Measurements from ENCODE around the gene OGDHL.

OGDHL gene

DNA sequence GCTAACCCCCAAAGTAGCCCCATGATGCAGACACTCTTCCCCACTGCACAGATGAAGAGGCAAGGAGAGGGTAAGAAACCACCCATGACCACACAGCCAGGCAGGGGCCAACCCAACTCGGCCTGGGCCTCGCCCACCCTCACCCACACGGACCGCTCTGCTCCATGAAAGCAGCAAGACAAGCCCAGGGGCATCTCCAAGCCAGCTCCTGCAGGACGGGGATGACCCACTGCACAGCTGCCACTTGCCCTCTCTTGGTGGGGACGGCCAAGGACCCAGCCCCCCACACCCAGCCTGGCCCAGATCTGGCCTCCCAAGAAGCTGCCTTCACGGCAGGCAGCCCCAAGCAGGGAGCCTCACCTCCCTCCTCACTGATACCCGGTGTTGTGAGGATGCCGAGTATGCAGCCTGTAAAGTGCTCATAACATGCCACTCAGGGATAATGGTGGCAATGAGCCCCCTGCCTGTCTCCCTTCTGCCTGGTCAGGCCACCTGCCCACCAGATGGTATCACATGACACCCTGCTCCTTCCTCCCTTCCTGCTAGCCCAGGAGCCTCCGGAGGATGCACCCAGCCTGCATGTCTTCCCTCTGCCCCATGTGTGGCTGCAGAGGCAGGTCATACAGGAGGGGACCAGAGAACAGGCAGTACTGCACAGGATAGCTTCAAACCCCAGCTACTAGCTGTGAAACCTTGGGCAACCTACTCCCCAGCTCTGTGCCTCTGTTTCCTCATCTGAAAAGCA, 23.3 kb downstream of the OGDHL start:
- ChIA-PET POLR2A (no interaction called here), CTCF (no interaction called here)
- TF ChIP-seq NFRKB (IDR thresholded peaks at IDR 0.05) (no peak), TARDBP (IDR thresholded peaks at IDR 0.05) (no peak)
- no peak for DNase-seq (ENCODE audit: extremely low spot score)

DNA sequence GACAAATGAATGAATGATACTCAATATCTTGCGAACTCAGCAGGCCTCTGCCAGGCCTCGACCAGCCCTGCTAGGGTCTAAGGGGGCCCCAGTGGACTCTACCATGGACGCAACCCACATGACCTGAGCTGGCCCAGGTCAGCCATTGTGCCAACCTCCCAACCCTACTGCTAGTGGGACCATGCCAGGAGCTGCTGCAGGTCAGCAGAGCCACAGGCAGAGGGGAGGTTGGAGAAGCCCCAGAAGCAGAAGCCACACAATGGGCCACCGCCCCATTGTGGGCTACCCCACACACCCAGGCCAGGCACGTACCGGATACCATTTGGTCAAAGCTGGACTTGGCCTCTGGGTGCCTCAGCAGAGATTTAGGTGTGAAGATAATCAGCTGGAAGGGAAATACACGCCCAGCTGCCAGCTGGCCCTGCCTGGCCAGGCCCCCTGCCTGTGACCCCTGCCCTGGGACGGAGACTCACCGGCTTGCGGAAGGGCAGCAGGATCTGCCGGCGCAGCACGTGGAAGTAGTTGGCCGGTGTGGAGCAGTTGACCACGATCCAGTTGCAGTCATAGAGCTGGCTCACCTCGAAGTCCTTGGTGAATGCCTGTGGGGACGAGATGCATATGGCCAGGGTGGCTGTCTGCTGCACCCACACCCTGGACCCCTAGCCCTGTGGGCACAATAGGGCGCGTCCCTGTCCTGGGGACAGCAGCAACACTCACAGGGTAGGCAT, 24.5 kb downstream of the OGDHL start:
- no peak for TF ChIP-seq FOXK2 (IDR thresholded peaks at IDR 0.05)
- no peak for TF ChIP-seq FOXM1 (IDR thresholded peaks at IDR 0.05; ENCODE audit: borderline replicate concordance)
- no peak for TF ChIP-seq LEF1 (IDR thresholded peaks at IDR 0.05; ENCODE audit: borderline replicate concordance)
- TF ChIP-seq SUZ12 (IDR thresholded peaks at IDR 0.05), result no peak
- no peak for TF ChIP-seq HDGF (IDR thresholded peaks at IDR 0.05; ENCODE audit: borderline replicate concordance)
- TF ChIP-seq L3MBTL2 (conservative IDR thresholded peaks at IDR 0.05), result no peak
- TF ChIP-seq CTBP1 (IDR thresholded peaks at IDR 0.05; ENCODE audit: borderline replicate concordance), result no peak
- no peak for TF ChIP-seq ZNF384 (IDR thresholded peaks at IDR 0.05)
- no peak for TF ChIP-seq ELF4 (IDR thresholded peaks at IDR 0.05)
- no peak for TF ChIP-seq ARNT (IDR thresholded peaks at IDR 0.05)
- no peak for TF ChIP-seq TARDBP (IDR thresholded peaks at IDR 0.05)
- no peak for TF ChIP-seq SP1 (IDR thresholded peaks at IDR 0.05)
- DNase-seq (ENCODE audit: extremely low spot score), result no peak
- ChIA-PET CTCF (no interaction called here), POLR2A (no interaction called here)

DNA sequence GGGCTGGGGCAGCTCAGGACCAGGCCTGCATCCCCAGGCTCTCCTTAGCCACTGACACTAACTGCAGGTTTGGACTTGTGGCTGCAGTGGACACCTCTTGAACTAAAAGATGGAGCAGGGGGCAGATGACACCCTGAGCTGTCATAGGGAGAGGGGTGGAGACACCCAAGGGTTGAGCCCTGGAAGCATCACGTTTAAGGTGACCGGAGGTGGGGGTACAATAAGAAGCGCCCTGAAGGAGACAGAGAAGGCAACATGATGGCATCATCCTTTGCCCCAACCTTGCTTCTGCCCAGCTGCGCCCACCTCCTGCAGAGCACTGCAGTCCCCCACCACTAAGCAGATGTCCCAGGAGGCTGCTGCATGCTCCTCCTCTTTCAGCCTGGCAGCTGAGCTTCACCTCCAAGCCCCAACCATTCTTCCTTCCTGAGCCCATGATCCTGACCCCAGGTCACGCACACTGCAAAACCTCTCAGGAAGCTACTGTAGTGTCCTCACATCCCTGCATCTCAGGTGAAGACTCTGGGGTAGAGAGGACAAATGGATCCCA, 25.5 kb downstream of the OGDHL start:
- CTCF ChIA-PET, result no interaction called here
- TF ChIP-seq HDGF (IDR thresholded peaks at IDR 0.05; ENCODE audit: borderline replicate concordance), result no peak
- TF ChIP-seq BHLHE40 (IDR thresholded peaks at IDR 0.05; ENCODE audit: borderline replicate concordance), result no peak
- no peak for TF ChIP-seq ARNT (IDR thresholded peaks at IDR 0.05)
- TF ChIP-seq SUZ12 (IDR thresholded peaks at IDR 0.05), result no peak
- no peak for TF ChIP-seq ELF4 (IDR thresholded peaks at IDR 0.05)
- TF ChIP-seq L3MBTL2 (conservative IDR thresholded peaks at IDR 0.05), result no peak
- DNase-seq (ENCODE audit: extremely low spot score), result no peak
- POLR2A ChIA-PET, result no interaction called here

DNA sequence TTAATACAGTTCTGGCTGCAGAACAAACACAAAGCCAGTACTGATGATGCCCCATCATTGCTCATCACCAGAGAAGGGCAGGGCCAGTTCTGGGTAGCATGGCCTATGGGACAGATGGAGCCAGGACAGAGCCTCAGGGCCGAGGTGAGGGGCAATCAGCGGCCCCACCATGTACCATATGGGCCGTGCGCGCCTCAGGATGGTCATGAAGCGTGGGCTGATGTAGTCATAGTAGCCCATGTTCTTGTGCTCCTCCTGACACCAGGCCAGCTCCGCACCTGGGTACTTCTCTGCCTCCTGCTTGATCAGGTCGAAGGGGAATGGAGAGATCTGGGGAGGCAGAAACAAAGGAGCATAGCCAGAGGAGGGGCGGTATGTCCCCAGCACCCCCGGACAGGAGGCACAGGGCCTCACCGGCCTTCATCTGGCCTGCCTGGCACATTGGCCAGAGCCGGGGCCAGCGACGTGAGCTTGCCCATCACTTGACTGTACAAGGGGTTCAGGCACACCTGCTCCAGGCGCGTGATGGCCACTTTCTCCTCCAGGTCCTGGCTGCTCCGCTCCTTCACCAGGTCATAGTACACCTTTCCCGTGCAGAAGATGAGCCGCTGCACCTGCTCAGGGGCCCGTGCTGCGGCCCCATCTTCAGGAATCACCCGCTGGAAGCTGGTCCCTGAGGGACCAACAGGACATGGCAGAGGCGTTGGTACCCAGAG, 26.1 kb downstream of the OGDHL start:
- DNase-seq (ENCODE audit: extremely low spot score), result no peak
- TF ChIP-seq FOXK2 (IDR thresholded peaks at IDR 0.05), result no peak
- no peak for TF ChIP-seq SP1 (IDR thresholded peaks at IDR 0.05)
- no peak for TF ChIP-seq ZNF384 (IDR thresholded peaks at IDR 0.05)
- TF ChIP-seq BHLHE40 (IDR thresholded peaks at IDR 0.05; ENCODE audit: borderline replicate concordance), result no peak
- no peak for TF ChIP-seq ELF4 (IDR thresholded peaks at IDR 0.05)
- no peak for TF ChIP-seq LEF1 (IDR thresholded peaks at IDR 0.05; ENCODE audit: borderline replicate concordance)
- POLR2A ChIA-PET, result no interaction called here
- CTCF ChIA-PET, result no interaction called here

DNA sequence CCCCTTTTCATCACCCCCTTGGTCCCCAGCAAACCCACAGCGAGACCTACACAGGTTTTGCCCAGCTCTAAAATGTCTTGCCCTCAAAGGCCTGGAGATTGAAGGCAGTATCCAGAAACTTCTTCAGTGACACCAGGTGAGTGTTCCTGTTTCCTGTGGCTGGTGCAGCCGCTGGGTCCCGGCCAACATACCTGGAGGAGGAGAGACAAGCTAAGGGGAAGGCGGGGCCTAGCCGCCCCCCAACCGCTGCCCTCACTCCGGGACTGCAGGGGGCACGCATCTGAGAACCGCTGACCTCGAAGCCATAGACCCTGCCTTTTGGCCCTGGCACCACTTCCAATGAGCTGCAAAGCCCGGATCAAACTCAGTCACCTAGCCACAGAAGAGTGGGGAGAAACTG, 27.0 kb downstream of the OGDHL start:
- no peak for DNase-seq (ENCODE audit: extremely low spot score)
- TF ChIP-seq ZNF384 (IDR thresholded peaks at IDR 0.05) (no peak), SUZ12 (IDR thresholded peaks at IDR 0.05) (no peak), L3MBTL2 (conservative IDR thresholded peaks at IDR 0.05) (no peak), FOXA1 (IDR thresholded peaks at IDR 0.05) (no peak), BHLHE40 (IDR thresholded peaks at IDR 0.05; ENCODE audit: borderline replicate concordance) (no peak), NFRKB (IDR thresholded peaks at IDR 0.05) (no peak), HDGF (IDR thresholded peaks at IDR 0.05; ENCODE audit: borderline replicate concordance) (no peak), FOXK2 (IDR thresholded peaks at IDR 0.05) (no peak), ELF4 (IDR thresholded peaks at IDR 0.05) (no peak)
- ChIA-PET POLR2A (no interaction called here), CTCF (no interaction called here)

DNA sequence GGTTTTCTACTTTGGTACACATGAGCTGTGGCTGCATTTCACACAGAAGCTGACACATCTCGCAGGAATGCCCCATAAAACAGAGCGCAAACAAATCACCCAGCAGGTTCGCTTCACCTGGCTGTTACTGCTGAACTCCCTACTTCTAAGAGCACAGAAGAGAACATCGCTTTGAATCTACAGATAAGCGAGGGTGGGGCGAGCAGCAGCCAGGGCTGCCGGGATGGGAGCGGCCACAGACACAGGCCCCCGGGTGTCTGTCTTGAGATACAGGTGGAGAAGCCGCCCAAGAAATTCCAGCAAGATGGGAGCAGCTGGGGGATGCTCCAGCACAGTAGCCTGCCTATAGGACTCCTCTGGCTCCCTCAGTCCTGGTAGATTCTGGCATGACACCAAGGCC, 27.4 kb downstream of the OGDHL start:
- no peak for TF ChIP-seq FOXA1 (IDR thresholded peaks at IDR 0.05)
- TF ChIP-seq, protein P1, sequence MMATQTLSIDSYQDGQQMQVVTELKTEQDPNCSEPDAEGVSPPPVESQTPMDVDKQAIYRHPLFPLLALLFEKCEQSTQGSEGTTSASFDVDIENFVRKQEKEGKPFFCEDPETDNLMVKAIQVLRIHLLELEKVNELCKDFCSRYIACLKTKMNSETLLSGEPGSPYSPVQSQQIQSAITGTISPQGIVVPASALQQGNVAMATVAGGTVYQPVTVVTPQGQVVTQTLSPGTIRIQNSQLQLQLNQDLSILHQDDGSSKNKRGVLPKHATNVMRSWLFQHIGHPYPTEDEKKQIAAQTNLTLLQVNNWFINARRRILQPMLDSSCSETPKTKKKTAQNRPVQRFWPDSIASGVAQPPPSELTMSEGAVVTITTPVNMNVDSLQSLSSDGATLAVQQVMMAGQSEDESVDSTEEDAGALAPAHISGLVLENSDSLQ (IDR thresholded peaks at IDR 0.05), result no peak
- TF ChIP-seq NFRKB (IDR thresholded peaks at IDR 0.05), result no peak
- no peak for TF ChIP-seq BHLHE40 (IDR thresholded peaks at IDR 0.05; ENCODE audit: borderline replicate concordance)
- TF ChIP-seq L3MBTL2 (conservative IDR thresholded peaks at IDR 0.05), result no peak
- no peak for TF ChIP-seq FOXM1 (IDR thresholded peaks at IDR 0.05; ENCODE audit: borderline replicate concordance)
- no peak for TF ChIP-seq ARNT (IDR thresholded peaks at IDR 0.05)
- TF ChIP-seq SP1 (IDR thresholded peaks at IDR 0.05), result no peak
- TF ChIP-seq LEF1 (IDR thresholded peaks at IDR 0.05; ENCODE audit: borderline replicate concordance), result no peak
- CTCF ChIA-PET, result no interaction called here
- DNase-seq (ENCODE audit: extremely low spot score), result no peak
- POLR2A ChIA-PET, result no interaction called here

DNA sequence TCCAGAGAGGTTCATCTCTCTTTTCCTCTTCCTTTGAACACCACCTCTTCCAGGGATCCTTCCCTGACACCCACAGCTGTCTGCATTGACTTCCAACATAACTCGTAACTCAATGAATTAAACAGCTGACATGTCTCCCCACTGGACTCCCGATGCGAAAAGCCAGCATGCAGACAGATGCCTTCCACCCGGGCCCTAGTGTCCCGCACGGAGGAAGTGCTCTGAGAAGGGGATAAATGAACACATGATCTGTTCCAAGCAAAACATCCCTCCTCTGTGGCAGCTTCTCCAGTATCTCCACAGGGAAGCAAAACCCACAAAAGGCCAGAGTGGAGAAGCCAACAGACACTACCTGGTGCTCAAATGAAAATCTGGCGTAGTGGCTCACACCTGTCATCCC, 28.3 kb downstream of the OGDHL start:
- CTCF ChIA-PET, result no interaction called here
- TF ChIP-seq ZNF384 (IDR thresholded peaks at IDR 0.05), result no peak
- TF ChIP-seq LEF1 (IDR thresholded peaks at IDR 0.05; ENCODE audit: borderline replicate concordance), result no peak
- TF ChIP-seq FOXM1 (IDR thresholded peaks at IDR 0.05; ENCODE audit: borderline replicate concordance), result no peak
- TF ChIP-seq L3MBTL2 (conservative IDR thresholded peaks at IDR 0.05), result no peak
- no peak for TF ChIP-seq FOXA1 (IDR thresholded peaks at IDR 0.05)
- TF ChIP-seq, protein P1 (IDR thresholded peaks at IDR 0.05), result no peak
- no peak for TF ChIP-seq NFRKB (IDR thresholded peaks at IDR 0.05)
- TF ChIP-seq ARNT (IDR thresholded peaks at IDR 0.05), result no peak
- no peak for TF ChIP-seq TARDBP (IDR thresholded peaks at IDR 0.05)
- no peak for TF ChIP-seq SP1 (IDR thresholded peaks at IDR 0.05)
- no peak for TF ChIP-seq FOXK2 (IDR thresholded peaks at IDR 0.05)
- TF ChIP-seq CTBP1 (IDR thresholded peaks at IDR 0.05; ENCODE audit: borderline replicate concordance), result no peak
- no peak for TF ChIP-seq ELF4 (IDR thresholded peaks at IDR 0.05)
- no peak for TF ChIP-seq SUZ12 (IDR thresholded peaks at IDR 0.05)
- TF ChIP-seq BHLHE40 (IDR thresholded peaks at IDR 0.05; ENCODE audit: borderline replicate concordance), result no peak
- TF ChIP-seq HDGF (IDR thresholded peaks at IDR 0.05; ENCODE audit: borderline replicate concordance), result no peak
- POLR2A ChIA-PET, result no interaction called here
- no peak for DNase-seq (ENCODE audit: extremely low spot score)

Measured in HEK293T (cell line).